NCI-H187 (cell line): Measurements from ENCODE around the gene CDK17.
"Not testable (repeated sequence)": the region's sequence is repeated elsewhere in the genome, so short reads cannot be mapped to it uniquely, and the experiment has no call there.

ENCODE experiments used
- DNase-seq, 2 experiments: peaks; one replicate each; lab custom pipeline; 2025; lab: John Stamatoyannopoulos, UW

The CDK17 gene

DNA sequence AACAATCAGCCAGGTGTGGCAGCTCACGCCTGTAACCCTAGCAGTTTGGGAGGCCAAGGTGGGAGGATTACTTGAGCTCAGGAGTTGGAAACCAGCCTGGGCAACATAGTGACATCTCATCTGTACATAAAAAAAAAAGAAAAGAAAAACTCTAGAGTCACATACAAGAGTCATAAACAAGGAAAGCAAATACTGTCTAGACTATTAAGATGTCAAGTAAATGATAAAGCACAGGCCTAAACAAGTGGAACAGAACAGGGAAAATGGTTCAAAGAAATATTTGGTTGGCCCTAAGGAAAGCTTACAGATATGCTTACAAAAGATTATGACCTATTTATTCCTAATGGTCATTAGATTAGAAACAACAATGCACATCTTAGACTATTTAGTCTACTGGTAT, 12.3 kb downstream of the CDK17 start:
- no peak for DNase-seq

DNA sequence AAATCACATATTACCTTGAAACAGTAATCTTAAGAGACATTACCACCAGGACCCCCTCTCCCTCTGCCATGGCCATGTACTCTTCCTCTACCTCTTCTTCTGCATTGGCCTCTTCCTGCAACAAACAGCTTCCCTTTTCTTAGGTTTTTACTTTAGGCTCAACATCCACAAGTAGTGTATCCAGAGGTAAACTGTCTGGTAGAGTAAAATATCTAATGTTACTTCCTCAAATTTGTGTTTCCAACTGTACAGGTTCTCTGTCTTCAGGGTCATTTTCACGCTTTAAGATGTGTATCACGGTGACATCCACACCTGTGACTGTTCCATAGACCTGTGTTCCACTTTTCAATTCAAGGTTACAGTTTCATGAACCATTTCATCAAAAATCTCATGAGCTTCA, 13.4 kb downstream of the CDK17 start:
- DNase-seq = no peak

DNA sequence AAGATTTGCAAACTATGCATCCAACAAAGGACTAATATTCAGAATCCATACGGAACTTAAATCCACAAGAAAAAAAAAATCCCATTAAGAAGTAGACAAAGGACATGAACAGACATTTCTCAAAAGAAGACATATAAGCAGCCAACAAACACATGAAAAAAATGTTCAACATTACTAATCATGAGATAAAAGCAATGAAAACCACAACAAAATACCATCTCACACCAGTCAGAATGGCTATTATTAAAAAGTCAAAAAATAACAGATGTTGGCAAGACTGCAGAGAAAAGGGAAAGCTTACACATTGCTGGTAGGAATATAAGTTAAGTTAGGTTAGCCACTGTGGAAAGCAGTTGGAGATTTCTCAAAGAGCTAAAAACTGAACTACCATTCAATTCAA, 16.2 kb downstream of the CDK17 start:
- no peak for DNase-seq

DNA sequence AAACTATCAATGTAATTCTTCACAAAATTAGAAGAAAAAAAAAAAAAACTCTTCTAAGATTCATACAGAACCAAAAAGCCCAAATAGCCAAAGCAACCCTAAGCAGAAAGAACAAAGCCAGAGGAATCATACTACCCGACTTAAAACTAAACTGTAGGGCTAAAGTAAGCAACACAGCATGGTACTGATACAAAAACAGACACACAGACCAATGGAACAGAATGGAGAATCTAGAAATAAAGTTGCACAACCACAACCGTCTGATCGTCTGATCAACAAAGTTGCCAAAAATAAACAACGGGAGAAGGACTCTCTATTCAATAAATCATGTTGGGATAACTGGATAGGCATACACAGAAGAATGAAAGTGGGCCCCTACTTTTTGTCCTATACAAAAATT, 16.9 kb downstream of the CDK17 start:
- no peak for DNase-seq

DNA sequence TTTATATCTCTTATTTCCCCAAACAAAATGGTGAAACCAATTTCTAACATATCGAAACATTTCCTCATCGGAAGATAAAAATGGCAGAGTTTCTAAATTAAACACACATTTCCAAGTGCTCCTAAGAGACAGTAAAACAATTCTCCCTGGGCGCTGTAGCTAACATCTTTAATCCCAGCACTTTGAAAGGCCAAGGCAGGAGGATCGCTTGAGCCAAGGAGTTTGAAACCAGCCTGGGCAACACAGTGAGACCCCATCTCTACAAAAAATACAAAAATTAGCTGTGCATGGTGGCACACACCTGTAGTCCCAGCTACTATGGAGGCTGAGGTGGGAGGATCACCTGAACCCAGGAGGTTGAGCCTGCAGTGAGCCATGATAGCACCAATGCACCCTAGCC, 20.5 kb downstream of the CDK17 start:
- not testable (repeated sequence) for DNase-seq

DNA sequence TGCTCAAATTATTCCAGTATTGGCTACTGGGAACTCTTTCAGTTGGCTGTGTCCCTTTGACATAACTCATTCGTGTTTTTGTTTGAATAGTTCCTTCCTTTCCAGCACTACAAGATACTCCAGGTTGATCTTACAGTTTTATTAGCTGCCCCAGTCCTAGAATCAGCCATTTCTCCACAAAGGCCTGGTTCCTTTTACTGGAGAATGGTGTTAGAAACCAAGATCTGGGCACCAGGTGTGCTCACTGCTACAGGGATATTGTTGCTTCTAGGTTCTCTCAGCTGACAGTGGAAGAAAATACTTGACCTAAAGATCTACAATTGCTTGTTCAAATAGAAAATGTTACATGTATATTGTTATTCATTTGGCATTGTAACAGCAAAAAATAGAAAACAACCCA, 21.9 kb downstream of the CDK17 start:
- no peak for DNase-seq

DNA sequence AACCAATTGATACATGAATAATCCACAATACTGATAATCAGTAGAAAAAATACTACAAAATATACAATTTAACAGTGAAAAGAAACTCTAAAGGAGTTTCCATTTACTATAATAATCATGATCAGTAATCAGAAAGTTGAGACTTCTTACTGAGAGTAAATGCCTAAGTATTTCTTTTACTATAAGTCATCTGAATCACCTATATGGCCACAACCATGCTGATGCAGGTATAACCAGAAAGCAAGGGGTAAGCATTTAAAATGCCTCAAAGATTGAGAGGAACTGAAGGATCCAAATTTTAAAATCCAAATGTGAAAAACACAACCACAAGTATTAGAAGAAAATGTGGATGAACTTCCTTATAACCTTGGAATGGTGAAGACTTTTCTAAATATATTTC, 23.4 kb downstream of the CDK17 start:
- DNase-seq = no peak

DNA sequence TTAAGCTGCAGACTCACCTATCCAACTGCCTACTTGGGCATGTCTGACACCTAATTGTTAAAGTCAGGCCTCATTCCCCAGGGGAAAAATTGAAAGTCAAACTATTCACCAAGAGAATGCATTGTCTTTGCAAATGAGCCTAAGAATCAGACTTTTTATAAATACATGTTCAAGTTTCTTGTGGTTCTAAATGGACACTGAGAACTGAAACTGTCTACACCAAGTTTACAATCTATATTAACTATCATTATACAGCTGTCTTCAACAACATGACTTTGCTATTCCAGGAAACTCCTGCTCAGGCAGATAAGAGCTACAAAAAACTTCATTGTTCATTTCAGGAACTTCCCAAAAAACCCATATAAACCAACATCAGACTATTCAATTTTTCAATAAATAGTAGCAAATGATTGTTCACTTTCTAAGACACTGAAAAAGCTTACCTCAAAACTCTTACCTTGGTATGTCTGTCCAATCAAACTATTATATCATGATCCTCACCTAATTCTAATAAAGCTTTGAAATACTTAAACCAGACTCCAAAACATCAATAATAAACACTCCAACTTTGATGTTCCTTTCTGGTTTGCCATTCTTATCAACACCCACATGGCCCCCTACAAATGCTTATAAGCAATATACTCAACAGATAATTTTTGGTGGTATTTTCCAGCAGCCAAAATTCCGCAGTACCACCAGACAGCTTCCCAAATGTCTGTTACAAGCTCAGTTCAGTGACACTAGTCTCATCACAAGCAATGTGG, 24.2 kb downstream of the CDK17 start:
- no peak for DNase-seq

DNA sequence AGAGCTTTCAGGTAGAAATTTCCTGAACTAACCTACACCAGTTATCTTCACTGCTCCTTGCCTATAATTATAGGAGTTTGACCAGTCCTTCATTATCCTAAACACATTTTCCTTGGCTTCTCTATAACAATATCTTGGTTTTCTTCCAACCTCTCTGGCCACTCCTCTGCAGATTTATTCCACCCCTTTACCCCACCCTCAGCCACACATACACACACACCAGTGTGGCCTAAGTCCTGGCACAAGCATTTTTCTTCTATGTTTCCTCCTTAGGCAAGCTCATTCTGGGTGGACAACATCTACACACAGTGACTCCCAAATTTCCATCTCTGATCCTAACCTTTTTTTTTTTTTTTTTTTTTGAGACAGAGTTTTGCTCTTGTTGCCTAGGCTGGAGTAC, 25.1 kb downstream of the CDK17 start:
- no peak for DNase-seq

DNA sequence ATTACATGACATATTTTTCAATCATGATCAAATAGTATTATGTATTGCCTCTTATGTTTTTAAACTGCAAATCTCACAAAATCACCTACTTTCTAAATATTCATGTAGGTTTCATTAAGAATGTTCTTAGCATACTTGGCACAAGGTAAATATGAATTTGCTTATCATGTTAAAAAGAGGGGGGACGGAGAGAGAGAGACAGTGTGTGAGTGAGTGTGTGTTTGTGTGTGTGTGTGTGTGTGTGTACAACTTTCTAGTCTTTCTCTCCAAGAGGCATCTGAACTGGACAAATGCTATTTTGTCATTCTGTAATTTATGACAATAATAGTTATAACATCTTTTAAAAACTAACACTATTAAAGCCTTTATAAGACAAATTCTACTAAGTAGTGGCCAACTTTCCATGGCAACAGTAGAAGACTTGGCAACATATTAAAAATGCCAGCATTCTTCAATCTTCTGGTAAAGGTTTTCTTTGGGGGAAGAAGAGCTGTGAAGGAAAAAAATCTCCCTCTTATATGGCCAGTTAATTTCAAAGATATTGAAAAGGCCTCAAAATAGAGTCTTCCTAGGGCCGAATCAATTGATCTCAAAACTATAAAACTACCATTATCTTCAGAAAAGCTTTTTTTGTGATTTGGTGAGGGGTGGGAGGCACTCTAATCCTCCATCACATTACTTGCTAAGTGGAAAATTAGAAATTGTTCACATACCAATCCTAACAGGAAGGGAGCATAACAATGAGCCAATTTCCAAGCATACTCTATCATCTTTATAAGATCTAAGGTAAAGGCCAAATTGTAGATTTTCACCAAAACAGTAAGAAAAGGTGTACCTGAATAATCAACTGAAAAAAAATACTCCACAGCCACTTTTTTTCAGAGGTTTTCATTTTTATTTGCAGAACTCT, 28.2 kb downstream of the CDK17 start:
- no peak for DNase-seq

DNA sequence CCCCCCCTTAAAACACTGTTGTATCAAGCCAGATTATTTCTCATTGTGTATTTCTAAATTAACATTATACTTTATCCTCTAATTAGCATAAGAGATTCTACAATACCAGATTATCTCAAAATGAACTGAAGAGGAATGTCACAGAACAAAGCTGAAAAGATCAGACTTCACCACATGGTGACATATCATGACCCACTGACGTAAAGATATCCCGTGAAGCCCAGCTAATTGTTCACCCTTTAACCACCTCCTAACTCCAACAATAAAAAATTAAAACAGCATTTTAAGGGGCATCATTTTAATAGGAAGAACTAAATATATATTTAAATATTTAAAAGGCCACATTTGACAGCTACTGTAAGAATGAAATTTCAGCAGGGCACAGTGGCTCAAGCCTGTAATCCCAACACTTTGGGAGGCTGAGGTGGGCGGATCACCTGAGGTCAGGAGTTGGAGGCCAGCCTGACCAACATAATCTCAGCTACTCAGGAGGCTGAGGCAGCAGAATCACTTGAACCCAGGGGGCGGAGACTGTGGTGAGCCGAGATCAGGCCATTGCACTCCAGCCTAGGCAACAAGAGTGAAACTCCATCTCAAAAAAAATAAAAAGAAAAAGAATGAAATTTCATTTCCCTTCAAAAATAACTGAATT, 29.0 kb downstream of the CDK17 start:
- DNase-seq = no peak

DNA sequence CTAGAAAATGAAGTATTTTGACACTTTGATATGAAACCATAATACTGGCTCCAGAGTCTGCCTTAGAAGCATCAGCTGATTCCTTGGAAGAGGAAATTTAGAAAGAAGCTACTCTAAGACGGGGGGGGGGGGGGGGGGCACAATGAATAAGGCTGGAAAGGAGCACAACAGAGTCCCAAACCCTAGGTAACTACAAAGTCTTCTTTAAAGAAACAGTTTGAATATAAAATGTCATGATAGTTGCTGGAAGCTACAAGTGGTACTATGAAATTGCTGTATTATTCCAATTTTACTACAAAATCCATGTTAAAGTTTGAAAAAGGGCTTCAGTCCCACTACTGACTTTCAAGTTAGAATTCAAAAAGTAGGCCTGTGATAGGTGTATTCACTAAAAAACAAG, 31.6 kb downstream of the CDK17 start:
- no peak for DNase-seq

DNA sequence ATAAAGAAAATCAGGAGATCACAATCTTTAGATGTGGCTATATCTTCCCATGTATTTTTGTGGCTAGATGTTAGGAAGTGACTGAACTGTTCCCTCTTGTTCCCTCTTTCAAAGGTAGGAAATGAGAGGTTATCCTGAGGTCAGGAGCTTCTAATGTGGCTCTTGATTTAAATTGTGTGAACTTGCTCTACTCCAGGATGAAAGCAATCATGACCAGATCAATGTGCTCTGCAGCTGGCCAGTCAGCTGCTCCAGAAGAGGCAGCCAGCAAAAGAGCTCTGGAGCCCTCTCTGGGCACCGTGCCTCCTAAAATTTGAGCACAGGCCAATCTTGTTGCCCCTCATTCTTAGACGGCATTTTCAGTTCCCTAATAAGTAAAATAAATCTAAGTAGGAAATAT, 32.0 kb downstream of the CDK17 start:
- DNase-seq = no peak

DNA sequence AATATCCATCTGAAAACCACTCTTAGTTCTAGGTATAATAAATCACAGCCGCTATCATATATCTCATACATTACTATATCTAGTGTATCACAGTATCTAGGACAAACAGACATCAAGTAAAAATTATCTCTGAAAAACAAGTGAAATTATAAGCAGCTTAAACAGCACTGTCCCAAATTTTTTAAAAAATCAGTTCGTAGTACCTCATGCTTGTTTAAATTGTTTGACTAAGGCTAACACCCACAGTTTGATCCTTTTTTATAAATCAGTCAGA, 33.9 kb downstream of the CDK17 start:
- no peak for DNase-seq

DNA sequence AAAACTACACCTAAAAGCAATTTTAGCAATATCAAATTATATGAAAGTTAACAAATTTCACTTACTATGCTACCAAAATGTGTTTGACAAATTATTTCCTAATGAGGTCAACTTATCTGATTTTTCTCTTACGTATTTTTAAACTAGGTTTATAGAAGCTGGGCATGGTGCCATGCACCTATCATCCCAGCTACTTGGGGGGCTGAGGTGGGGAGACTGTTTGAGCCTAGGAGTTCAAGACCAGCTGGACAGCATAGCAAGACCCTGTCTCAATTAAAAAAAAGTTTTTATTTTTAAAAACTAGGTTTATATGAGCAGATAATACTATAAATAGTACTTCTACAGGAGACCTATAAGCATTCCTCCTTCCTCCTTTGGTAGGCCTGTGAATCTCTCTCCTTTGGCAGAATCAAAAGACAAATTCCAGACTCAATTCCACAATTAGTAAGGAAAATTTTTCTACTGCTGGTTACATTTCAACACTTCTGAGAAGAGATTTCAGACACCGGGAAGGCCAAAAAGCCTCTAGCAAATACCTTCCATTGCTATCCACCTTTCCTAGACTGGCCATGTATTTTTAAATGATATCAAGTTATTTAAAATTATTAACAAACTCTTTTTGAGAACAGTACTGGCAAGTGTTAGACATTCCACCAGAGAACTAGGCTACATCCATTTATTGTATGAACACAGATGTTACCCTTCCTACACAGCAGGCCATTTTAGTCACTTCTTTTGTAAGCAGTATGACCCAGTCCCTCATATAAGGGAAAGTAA, 34.4 kb downstream of the CDK17 start:
- DNase-seq = no peak

DNA sequence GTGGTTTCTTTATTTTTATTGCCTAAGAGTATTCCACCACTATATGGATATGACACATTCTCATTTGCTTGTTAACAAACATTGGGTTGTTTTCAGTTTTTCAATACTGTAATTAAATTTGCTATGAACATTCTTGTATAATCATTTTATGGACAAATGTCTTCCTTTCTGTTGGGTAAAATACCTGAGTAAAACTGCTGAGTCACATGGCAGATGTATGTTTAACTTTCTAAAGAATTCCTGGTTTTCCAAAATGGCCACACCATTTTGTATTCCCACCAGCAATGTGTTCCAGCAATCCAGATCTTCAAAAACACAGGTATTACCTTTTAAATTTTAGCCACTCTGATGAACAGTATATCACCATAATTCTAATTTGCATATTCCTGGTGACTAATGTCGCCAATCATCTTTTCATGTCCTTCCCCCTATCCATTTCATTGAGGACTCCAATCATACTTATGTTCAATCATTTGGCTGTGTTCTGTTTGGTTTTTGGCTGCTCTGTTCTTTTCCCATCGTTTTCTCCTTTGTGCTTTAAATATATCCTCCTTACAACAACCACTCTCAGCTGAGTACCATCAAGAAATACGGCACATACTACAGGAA, 36.0 kb downstream of the CDK17 start:
- no peak for DNase-seq

DNA sequence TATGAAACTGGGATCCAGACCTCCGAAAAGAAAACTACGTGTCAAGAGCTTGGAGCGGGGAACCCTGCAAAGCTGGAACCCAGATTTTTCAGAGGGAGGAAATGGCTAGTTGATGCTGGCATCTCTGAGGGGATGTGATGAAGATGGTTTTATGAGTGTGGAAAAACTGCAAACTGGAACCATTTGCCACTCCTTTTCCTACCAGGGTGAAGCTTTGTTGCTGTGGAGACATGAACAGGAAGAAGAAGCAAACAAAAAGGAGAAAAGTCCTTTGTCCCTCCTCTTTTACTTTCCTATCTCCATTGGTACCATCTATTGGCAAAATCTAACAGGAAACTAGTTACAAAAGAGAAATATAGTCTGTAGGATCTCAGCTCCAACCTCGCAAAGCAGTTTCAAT, 39.2 kb downstream of the CDK17 start:
- no peak for DNase-seq

DNA sequence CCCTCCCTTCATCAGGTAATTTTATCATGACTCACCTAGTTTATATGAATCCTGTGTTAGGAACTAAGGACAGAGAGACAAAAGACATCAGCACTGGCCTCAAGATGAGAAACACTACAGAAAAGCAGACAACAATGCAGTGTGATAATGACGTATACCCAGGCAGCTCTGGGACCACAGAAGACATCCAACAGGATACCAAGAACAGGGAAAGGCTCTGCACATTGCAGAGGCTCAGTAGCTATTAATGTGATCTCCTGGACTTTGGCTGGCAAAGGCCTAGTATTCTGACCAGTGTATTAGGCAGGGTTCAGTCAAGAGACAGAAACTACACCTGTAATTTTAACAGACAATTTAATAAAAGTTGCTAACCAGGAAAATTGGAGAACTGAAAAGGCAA, 39.7 kb downstream of the CDK17 start:
- no peak for DNase-seq

DNA sequence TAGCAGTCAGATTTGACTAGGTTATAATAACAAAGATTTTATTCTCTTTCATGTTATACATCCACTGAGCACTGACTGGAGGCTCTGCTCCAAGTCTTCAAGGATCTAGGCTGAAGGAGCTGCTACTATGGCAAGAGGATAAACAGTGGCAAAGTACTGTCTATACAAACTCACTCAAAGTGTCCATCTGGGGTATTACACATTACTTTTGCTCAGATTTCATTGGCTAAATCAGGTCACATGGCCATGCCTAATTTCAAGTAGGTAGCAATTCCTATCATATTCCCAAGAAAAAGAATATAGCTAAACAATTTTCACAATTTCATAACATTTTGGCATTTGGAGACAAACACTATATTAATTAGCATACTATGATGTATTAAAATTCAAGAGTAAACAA, 40.9 kb downstream of the CDK17 start:
- no peak for DNase-seq

DNA sequence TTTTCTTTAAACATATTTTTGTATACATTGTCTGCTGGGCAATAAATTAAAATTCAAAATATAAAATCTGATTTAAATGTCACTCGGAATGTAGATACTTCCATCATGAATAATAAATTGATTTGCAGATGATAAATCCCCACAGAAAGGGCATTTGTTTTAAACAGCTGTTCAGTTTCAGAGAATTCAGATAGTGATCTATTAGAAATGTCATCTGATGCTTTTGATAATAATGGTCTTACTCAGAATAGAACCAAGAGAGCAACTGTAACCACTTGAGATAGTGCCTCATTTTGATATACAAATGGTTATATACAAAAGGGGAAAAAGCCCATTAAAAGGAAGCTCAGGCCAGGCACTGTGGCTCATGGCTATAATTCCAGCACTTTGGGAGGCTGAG, 43.4 kb downstream of the CDK17 start:
- no peak for DNase-seq

DNA sequence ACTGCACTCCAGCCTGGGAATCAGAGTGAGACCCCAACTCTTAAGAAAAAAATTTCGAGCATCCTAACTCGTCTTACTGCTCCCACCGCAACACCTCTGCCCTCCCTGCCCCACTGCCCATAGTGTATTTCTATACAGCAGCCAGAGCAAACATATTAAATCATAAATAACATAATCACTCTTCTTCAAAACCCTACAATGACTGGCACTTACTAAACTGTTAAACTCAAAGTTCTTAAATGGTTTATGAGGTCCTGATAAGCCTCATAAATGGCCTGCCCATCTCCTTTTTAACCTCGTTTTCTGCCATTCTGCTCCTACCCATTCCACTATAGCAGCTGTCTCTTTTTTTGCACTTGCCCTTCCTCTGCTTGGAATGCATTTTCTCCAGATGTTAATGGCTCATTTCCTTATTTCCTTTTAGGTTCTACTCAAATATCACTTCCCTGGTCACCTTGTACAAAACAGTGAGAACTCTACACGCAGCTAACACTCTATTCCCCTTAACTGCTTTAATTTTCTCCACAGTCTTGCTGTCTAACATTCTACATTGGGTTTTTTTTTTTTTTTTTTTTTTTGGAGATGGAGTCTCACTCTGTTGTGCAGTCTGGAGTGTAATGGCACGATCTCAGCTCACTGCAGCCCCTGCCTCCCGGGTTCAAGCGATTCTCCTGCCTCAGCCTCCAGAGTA, 45.2 kb downstream of the CDK17 start:
- no peak for DNase-seq
